GM19463 (cell line): ENCODE data around the gene ARF1.

Experiments
- ATAC-seq: cut with Tn5 transposase; IDR thresholded peaks from one replicate; pipeline ENCODE4 v1.9.1; 2021; ENCODE audit warnings: mild to moderate bottlenecking, moderate library complexity; ENCODE audit not compliant: unreplicated experiment

The ARF1 gene

GRCh38 chr1:228084325-228084724 lies 1.8 kb downstream of the ARF1 start:
- no peak for ATAC-seq

- ATAC-seq, result no peak
These were observed 2.3 kb downstream of the ARF1 start for GRCh38 chr1:228084797-228085196.

GRCh38 chr1:228085287-228085951 lies 2.9 kb downstream of the ARF1 start:
- ATAC-seq, result no peak

- no peak for ATAC-seq
These were observed 5.3 kb downstream of the ARF1 start for GRCh38 chr1:228087771-228088251.

- no peak for ATAC-seq
These were observed 6.3 kb downstream of the ARF1 start for GRCh38 chr1:228088586-228089498.

- no peak for ATAC-seq
These were observed 7.2 kb downstream of the ARF1 start for GRCh38 chr1:228089519-228090380.

GRCh38 chr1:228090613-228091081 lies 8.1 kb downstream of the ARF1 start:
- no peak for ATAC-seq

GRCh38 chr1:228091084-228091483 lies 8.6 kb downstream of the ARF1 start:
- ATAC-seq, result no peak

- ATAC-seq, result no peak
These were observed 10.0 kb downstream of the ARF1 start for GRCh38 chr1:228092342-228093049.

- no peak for ATAC-seq
These were observed 10.8 kb downstream of the ARF1 start for GRCh38 chr1:228093050-228093906.

- no peak for ATAC-seq
These were observed 12.0 kb downstream of the ARF1 start for GRCh38 chr1:228094432-228095016.

GRCh38 chr1:228095161-228095560 lies 12.7 kb downstream of the ARF1 start:
- ATAC-seq, result no peak

GRCh38 chr1:228095938-228096337 lies 13.4 kb downstream of the ARF1 start:
- ATAC-seq, result no peak

GRCh38 chr1:228096416-228097332 lies 14.2 kb downstream of the ARF1 start:
- no peak for ATAC-seq

- no peak for ATAC-seq
These were observed 15.0 kb downstream of the ARF1 start for GRCh38 chr1:228097333-228098081.

GRCh38 chr1:228098323-228098931 lies 15.9 kb downstream of the ARF1 start:
- ATAC-seq, result no peak

GRCh38 chr1:228099331-228099732 lies 16.8 kb downstream of the ARF1 start:
- no peak for ATAC-seq
